BLaER1 treated with 17β-estradiol and CSF1 and Interleukin-3, amounts not matched to agents 10 nM and 100 nM (cell line): Measurements from ENCODE around the gene SERPINB13.

ENCODE experiments used
- H3K27ac ChIP-seq, 11 experiments: shearing (Covaris generic); formaldehyde crosslinking; 2 replicates each; pipeline ENCODE4 v1.8.1; 2022
- H3K27me3 ChIP-seq, 11 experiments: shearing (Covaris generic); formaldehyde crosslinking; 2 replicates each; pipeline ENCODE4 v1.8.1; 2022
- H3K36me3 ChIP-seq, 11 experiments: shearing (Covaris generic); formaldehyde crosslinking; 2 replicates each; pipeline ENCODE4 v1.8.1; 2022
- H3K4me1 ChIP-seq, 10 experiments: shearing (Covaris generic); formaldehyde crosslinking; 2 replicates each; pipeline ENCODE4 v1.8.1; 2022
- H3K4me2 ChIP-seq, 11 experiments: shearing (Covaris generic); formaldehyde crosslinking; 2 replicates each; pipeline ENCODE4 v1.8.1; 2022
- H3K4me3 ChIP-seq, 10 experiments: shearing (Covaris generic); formaldehyde crosslinking; 2 replicates each; pipeline ENCODE4 v1.8.1; 2022
- H3K9ac ChIP-seq, 11 experiments: shearing (Covaris generic); formaldehyde crosslinking; 2 replicates each; pipeline ENCODE4 v1.8.1; 2022
- H3K9me3 ChIP-seq, 11 experiments: shearing (Covaris generic); formaldehyde crosslinking; replicated peaks in 1 of 11; 2 replicates each; pipeline ENCODE4 v1.8.1; 2022
- H4K20me1 ChIP-seq, 11 experiments: shearing (Covaris generic); formaldehyde crosslinking; 2 replicates each; pipeline ENCODE4 v1.8.1; 2022
- Cebpa-rat ChIP-seq, 11 experiments: shearing (Covaris generic); IDR thresholded peaks; 2 replicates each; pipeline ENCODE4 v1.8.1; 2022

SERPINB13 gene

GRCh38 chr18:63579616-63580015, 7.5 kb upstream of the SERPINB13 start:
- Histone ChIP-seq H3K27me3 (no peaks in the 10 kb centered on the region), H3K4me2 (no peak overlapping the region), H3K4me3 (no peak overlapping the region), H3K36me3 (no peaks in the 10 kb centered on the region), H3K9me3 (no peaks in the 10 kb centered on the region), H3K27ac (no peak overlapping the region), H3K9ac (no peak overlapping the region), H3K4me1 (peaks cover 0 to 5% (median 2%) of the 10 kb centered on the region in 10 experiments; a peak in 9 of 20 replicates), H4K20me1 (no peaks in the 10 kb centered on the region)
- TF ChIP-seq Cebpa-rat (IDR thresholded peaks at IDR 0.05) = no peak

GRCh38 chr18:63585988-63586387, 1.2 kb upstream of the SERPINB13 start:
- no peak for TF ChIP-seq Cebpa-rat (IDR thresholded peaks at IDR 0.05)
- H3K4me2 ChIP-seq = peak overlapping the region in 2 of 11 experiments; percentile 28 to 65; a peak in 1 of 22 replicates
- no peak overlapping the region for H3K4me3 ChIP-seq

GRCh38 chr18:63586431-63586830, 712 bp upstream of the SERPINB13 start:
- Histone ChIP-seq H3K9ac (no peak overlapping the region), H3K4me1 (peaks cover 0 to 26% (median 2%) of the 10 kb centered on the region in 10 experiments; a peak in 8 of 20 replicates), H3K27ac (no peak overlapping the region), H3K4me3 (no peak overlapping the region), H3K9me3 (peaks cover 0 to 13% (median 6%) of the 10 kb centered on the region in 11 experiments; a peak in 7 of 22 replicates), H4K20me1 (no peaks in the 10 kb centered on the region), H3K36me3 (no peaks in the 10 kb centered on the region), H3K27me3 (no peaks in the 10 kb centered on the region), H3K4me2 (no peak overlapping the region)
- no peak for TF ChIP-seq Cebpa-rat (IDR thresholded peaks at IDR 0.05)

More at GRCh38 chr18:63585988-63586387, 1.2 kb upstream of the SERPINB13 start:
- no peak overlapping the region for H3K9ac ChIP-seq
- H3K27ac ChIP-seq = no peak overlapping the region
- no peaks in the 10 kb centered on the region for H3K27me3 ChIP-seq
- H3K9me3 ChIP-seq = peaks cover 0 to 13% (median 6%) of the 10 kb centered on the region in 11 experiments; a peak in 7 of 22 replicates
- peaks cover 0 to 25% (median 2%) of the 10 kb centered on the region in 10 experiments; a peak in 8 of 20 replicates for H3K4me1 ChIP-seq
- no peaks in the 10 kb centered on the region for H4K20me1 ChIP-seq
- H3K36me3 ChIP-seq = no peaks in the 10 kb centered on the region

GRCh38 chr18:63588909-63589308, 1.8 kb downstream of the SERPINB13 start:
- Histone ChIP-seq H3K36me3 (no peaks in the 10 kb centered on the region), H4K20me1 (no peaks in the 10 kb centered on the region), H3K4me1 (peaks cover 0 to 26% (median 2%) of the 10 kb centered on the region in 10 experiments; a peak in 8 of 20 replicates), H3K9ac (no peak overlapping the region), H3K4me2 (no peak overlapping the region), H3K27ac (no peak overlapping the region), H3K4me3 (no peak overlapping the region), H3K9me3 (peaks cover 0 to 13% (median 6%) of the 10 kb centered on the region in 11 experiments; a peak in 7 of 22 replicates), H3K27me3 (no peaks in the 10 kb centered on the region)
- TF ChIP-seq Cebpa-rat (IDR thresholded peaks at IDR 0.05) = peak in 4 of 11 experiments; percentile 27 to 62 (median 39); a peak in 4 of 22 replicates

- H4K20me1 ChIP-seq = no peaks in the 10 kb centered on the region
- H3K36me3 ChIP-seq = no peaks in the 10 kb centered on the region
- H3K27me3 ChIP-seq = no peaks in the 10 kb centered on the region
- H3K4me1 ChIP-seq = peaks cover 0 to 14% (median 2%) of the 10 kb centered on the region in 10 experiments; a peak in 8 of 20 replicates
- H3K4me2 ChIP-seq = peak overlapping the region in 5 of 11 experiments; percentile 31 to 45 (median 42); a peak in 8 of 22 replicates
- H3K4me3 ChIP-seq = no peak overlapping the region
- peak in 1 of 11 experiments; percentile 42; a peak in 1 of 22 replicates for TF ChIP-seq Cebpa-rat (IDR thresholded peaks at IDR 0.05)
- H3K27ac ChIP-seq = no peak overlapping the region
- H3K9me3 ChIP-seq = peaks cover 0 to 13% (median 6%) of the 10 kb centered on the region in 11 experiments; a peak in 7 of 22 replicates
- no peak overlapping the region for H3K9ac ChIP-seq
Observed at GRCh38 chr18:63590373-63590772, 3.2 kb downstream of the SERPINB13 start.

GRCh38 chr18:63590966-63591695, 4.0 kb downstream of the SERPINB13 start:
- Histone ChIP-seq H3K9ac (no peak overlapping the region), H3K4me2 (peak overlapping the region in 2 of 11 experiments; percentile 38 to 42; a peak in 4 of 22 replicates), H3K27me3 (no peaks in the 10 kb centered on the region), H3K27ac (no peak overlapping the region), H4K20me1 (no peaks in the 10 kb centered on the region), H3K9me3 (peaks cover 0 to 13% (median 6%) of the 10 kb centered on the region in 11 experiments; a peak in 7 of 22 replicates), H3K4me1 (peaks cover 0 to 12% (median 2%) of the 10 kb centered on the region in 10 experiments; a peak in 8 of 20 replicates), H3K4me3 (no peak overlapping the region), H3K36me3 (no peaks in the 10 kb centered on the region)
- TF ChIP-seq Cebpa-rat (IDR thresholded peaks at IDR 0.05) = no peak

GRCh38 chr18:63591725-63592124, 4.6 kb downstream of the SERPINB13 start:
- Histone ChIP-seq H4K20me1 (no peaks in the 10 kb centered on the region), H3K36me3 (no peaks in the 10 kb centered on the region), H3K4me1 (peaks cover 0 to 12% (median 2%) of the 10 kb centered on the region in 10 experiments; a peak in 8 of 20 replicates), H3K4me2 (no peak overlapping the region), H3K27ac (no peak overlapping the region), H3K4me3 (no peak overlapping the region), H3K9me3 (peaks cover 0 to 13% (median 6%) of the 10 kb centered on the region in 11 experiments; a peak in 7 of 22 replicates), H3K27me3 (no peaks in the 10 kb centered on the region), H3K9ac (no peak overlapping the region)
- TF ChIP-seq Cebpa-rat (IDR thresholded peaks at IDR 0.05) = no peak

- Histone ChIP-seq H4K20me1 (no peaks in the 10 kb centered on the region), H3K27ac (no peak overlapping the region), H3K9ac (no peak overlapping the region), H3K36me3 (no peaks in the 10 kb centered on the region), H3K4me1 (peaks cover 0 to 12% (median 2%) of the 10 kb centered on the region in 10 experiments; a peak in 8 of 20 replicates), H3K9me3 (peaks cover 0 to 13% (median 6%) of the 10 kb centered on the region in 11 experiments; a peak in 7 of 22 replicates), H3K4me3 (no peak overlapping the region), H3K4me2 (no peak overlapping the region), H3K27me3 (no peaks in the 10 kb centered on the region)
- no peak for TF ChIP-seq Cebpa-rat (IDR thresholded peaks at IDR 0.05)
Observed at GRCh38 chr18:63592471-63592870, 5.3 kb downstream of the SERPINB13 start.

GRCh38 chr18:63596964-63597363, 9.8 kb downstream of the SERPINB13 start:
- no peak overlapping the region for H3K27ac ChIP-seq
- no peaks in the 10 kb centered on the region for H3K36me3 ChIP-seq
- no peaks in the 10 kb centered on the region for H3K27me3 ChIP-seq
- no peak overlapping the region for H3K9ac ChIP-seq
- TF ChIP-seq Cebpa-rat (IDR thresholded peaks at IDR 0.05) = no peak
- no peak overlapping the region for H3K4me2 ChIP-seq
- no peak overlapping the region for H3K4me3 ChIP-seq
- H3K9me3 ChIP-seq = peaks cover 0 to 7% (median 0%) of the 10 kb centered on the region in 11 experiments; a peak in 5 of 22 replicates
- no peaks in the 10 kb centered on the region for H4K20me1 ChIP-seq
- no peaks in the 10 kb centered on the region for H3K4me1 ChIP-seq
